GM12891 (cell line): ENCODE results near the gene FIBIN.

ENCODE experiments used
- POLR2A ChIP-seq: IDR thresholded peaks from 2 replicates; pipeline ENCODE4 v1.6.1; 2011; ENCODE audit warnings: low read depth, low read length, control low read depth
- POLR2AphosphoS5 ChIP-seq: IDR thresholded peaks from 2 replicates; pipeline ENCODE4 v1.6.1; 2011; ENCODE audit warnings: low read depth, low read length, control low read depth
- SPI1 ChIP-seq: IDR thresholded peaks from 2 replicates; pipeline ENCODE4 v1.6.1; 2011; ENCODE audit warnings: low read depth, low read length, control low read depth
- TAF1 ChIP-seq: IDR thresholded peaks from 2 replicates; pipeline ENCODE4 v1.6.1; 2011; ENCODE audit warnings: low read depth, low read length, control low read depth

GRCh38 chr11:26964339-26964738, 29.6 kb upstream of the FIBIN start:
- no peak for TF ChIP-seq POLR2AphosphoS5
- TF ChIP-seq POLR2A: no peak
- no peak for TF ChIP-seq SPI1
- TF ChIP-seq TAF1: no peak
